Aortic smooth muscle cell (primary cell): ENCODE results near the gene ZNF678. TPM values are rescaled to one million over a fixed set of nuclear protein-coding genes. Genes with fewer than 3 reads are reported as not detected.

Experiments
- total RNA-seq: library from RNA; depleted of rRNA; stranded (reverse); fragments of >200 nt; gene quantifications from 2 replicates; pipeline ENCODE4 v1.2.3, GENCODE V29; 2014

Gene ZNF678
- total RNA-seq, result 4.7 and 5.3 TPM in 2 replicates

DNA sequence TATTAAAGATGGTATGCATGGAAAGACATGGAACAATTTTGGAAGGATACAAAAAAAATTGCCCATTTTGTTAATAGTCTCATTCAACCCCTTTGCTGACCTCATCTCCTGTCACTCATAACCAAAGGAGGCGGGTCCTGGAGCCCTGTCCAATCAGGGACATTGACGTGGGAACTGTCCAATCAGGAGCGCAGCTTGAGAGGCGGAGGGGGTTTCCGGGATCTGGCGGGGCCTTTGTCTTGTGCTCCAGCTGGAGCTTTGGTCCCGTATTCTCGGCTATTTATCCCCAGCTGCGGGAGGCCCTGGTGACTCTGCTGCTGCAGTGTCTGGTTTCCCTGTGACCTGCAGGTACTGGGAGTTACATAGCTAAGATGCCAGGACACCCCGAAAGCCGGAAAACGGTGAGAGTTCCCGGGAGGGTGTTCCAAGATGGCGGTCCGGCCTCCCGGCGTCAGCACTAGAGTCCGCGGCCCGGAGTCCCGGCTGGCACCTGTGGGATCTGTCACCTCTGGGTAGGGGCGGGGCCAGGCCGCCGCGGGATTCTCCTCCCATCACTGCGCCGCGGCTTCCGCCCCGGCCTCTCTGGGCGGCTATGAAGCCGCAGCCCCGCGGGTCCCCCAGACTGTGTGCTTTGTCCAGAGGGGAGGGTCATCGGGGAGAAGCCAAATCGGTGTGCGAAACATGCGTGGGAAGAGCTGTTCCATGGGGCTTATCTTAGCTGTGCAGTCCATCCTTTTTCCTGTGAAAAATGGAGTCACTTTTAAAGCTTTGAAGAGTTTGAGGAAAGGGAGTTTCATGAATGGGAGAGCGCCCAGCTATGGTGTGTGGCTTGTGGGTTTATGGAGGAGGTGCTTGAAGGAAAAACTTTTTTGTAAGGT lies at the start of gene ZNF678:
TSS of gene ZNF678 (plus strand) at position 233 of the 878 bp plus-strand sequence. CDS start 87,436 bp downstream, outside the sequence.

Other genes with a start within 250 kb of the ZNF678 start
- 51.9 and 64.1 TPM in 2 replicates for gene CDC42BPA, start 245.1 kb upstream of the ZNF678 start, total RNA-seq
- gene JMJD4, start 171.7 kb downstream of the ZNF678 start, total RNA-seq, result 25.9 and 35.3 TPM in 2 replicates
- 37.9 and 41.5 TPM in 2 replicates for gene SNAP47, start 171.9 kb downstream of the ZNF678 start, total RNA-seq